Stimulated activated CD8-positive, alpha-beta memory T cell treated with anti-CD3 and anti-CD28 coated beads, Interleukin-12 subunit alpha, Interleukin-12 subunit beta, amount 100 ng/mL, for 24 hours (primary cell): ENCODE measurements around the gene SLC25A6.
"Not testable (repeated sequence)": the region's sequence is repeated elsewhere in the genome, so short reads cannot be mapped to it uniquely, and the experiment has no call there.

Experiments
- DNase-seq: peaks from one replicate; pipeline ENCODE4 v3.0.0-alpha.2; 2020; ENCODE audit errors: extremely low read depth

SLC25A6 gene

GRCh38 chrX:1391707-1392375, at the start of gene SLC25A6:
SLC25A6 (minus strand) TSS chrX:1392113; CDS start chrX:1392009, 104 bp downstream.
- DNase-seq: peak; percentile 99

GRCh38 chrX:1440506-1440905, 48.6 kb upstream of the SLC25A6 start:
- DNase-seq: no peak

- no peak for DNase-seq
Measured at GRCh38 chrX:1435241-1435895, 43.5 kb upstream of the SLC25A6 start.

GRCh38 chrX:1434871-1435240, 42.9 kb upstream of the SLC25A6 start:
- DNase-seq: no peak

- no peak for DNase-seq
Measured at GRCh38 chrX:1433646-1434357, 41.9 kb upstream of the SLC25A6 start.

GRCh38 chrX:1430451-1430850, 38.5 kb upstream of the SLC25A6 start:
- DNase-seq: no peak

- DNase-seq: no peak
Measured at GRCh38 chrX:1427756-1428155, 35.8 kb upstream of the SLC25A6 start.

- DNase-seq: not testable (repeated sequence)
Measured at GRCh38 chrX:1426321-1426720, 34.4 kb upstream of the SLC25A6 start.

GRCh38 chrX:1425381-1425780, 33.5 kb upstream of the SLC25A6 start:
- DNase-seq: no peak

GRCh38 chrX:1424147-1424851, 32.4 kb upstream of the SLC25A6 start:
- DNase-seq: no peak

GRCh38 chrX:1423215-1423614, 31.3 kb upstream of the SLC25A6 start:
- DNase-seq: no peak

GRCh38 chrX:1422135-1422465, 30.2 kb upstream of the SLC25A6 start:
- no peak for DNase-seq

- no peak for DNase-seq
Measured at GRCh38 chrX:1421433-1422134, 29.7 kb upstream of the SLC25A6 start.

GRCh38 chrX:1420371-1420770, 28.5 kb upstream of the SLC25A6 start:
- DNase-seq: no peak

GRCh38 chrX:1419545-1420355, 27.8 kb upstream of the SLC25A6 start:
- no peak for DNase-seq

GRCh38 chrX:1418901-1419544, 27.1 kb upstream of the SLC25A6 start:
- no peak for DNase-seq

- DNase-seq: no peak
Measured at GRCh38 chrX:1417921-1418771, 26.2 kb upstream of the SLC25A6 start.

- no peak for DNase-seq
Measured at GRCh38 chrX:1416965-1417760, 25.2 kb upstream of the SLC25A6 start.

GRCh38 chrX:1416327-1416784, 24.4 kb upstream of the SLC25A6 start:
- no peak for DNase-seq
